Lower lobe of right lung (tissue), 2 donors: ENCODE data around the gene NCEH1. TPM values are rescaled to one million over a fixed set of nuclear protein-coding genes. Genes with fewer than 3 reads are reported as not detected.

Source experiments
- ATAC-seq, 2 donors: fragments of 200-7000 bp; cut with Tn5 transposase; one replicate each; pipeline ENCODE4 v1.9.1; 2020 to 2022; ENCODE audit warnings: mild to moderate bottlenecking in 2 of 2, moderate library complexity in 2 of 2
- DNase-seq: peaks from one replicate; pipeline ENCODE4 v3.0.0-alpha.2; 2020
- H3K27ac ChIP-seq: fragments of 200-600 bp; one replicate; pipeline ENCODE4 v1.8.0; 2022
- H3K27me3 ChIP-seq: fragments of 200-600 bp; one replicate; pipeline ENCODE4 v1.8.0; 2022; ENCODE audit warnings: low read depth
- H3K36me3 ChIP-seq: fragments of 200-600 bp; one replicate; pipeline ENCODE4 v1.8.0; 2022; ENCODE audit warnings: mild to moderate bottlenecking
- H3K4me1 ChIP-seq: fragments of 200-600 bp; one replicate; pipeline ENCODE4 v1.8.0; 2022
- H3K4me3 ChIP-seq: fragments of 200-600 bp; one replicate; pipeline ENCODE4 v1.8.0; 2022; ENCODE audit warnings: mild to moderate bottlenecking
- H3K9me3 ChIP-seq: fragments of 200-600 bp; one replicate; pipeline ENCODE4 v1.8.0; 2022
- intact Hi-C: fragments of 100-400 bp; cut with DNase I; formaldehyde crosslinking; loops from one replicate; pipeline ENCODE4 v1.11.0; 2022
- total RNA-seq: library from RNA; stranded (reverse); fragmentation: NEBNext Ultra II Directional; extraction: Animal tissue kit (Norgen Biotek cat#: 25700); gene quantifications from one replicate; pipeline ENCODE4 v1.2.1, GENCODE V29; 2021
- TF ChIP-seq, protein P1 (sequence below): fragments of 200-600 bp; IDR thresholded peaks from one replicate; pipeline ENCODE4 v1.8.0; 2022; ENCODE audit warnings: antibody characterized with exemption, mild to moderate bottlenecking
- donor health status: DM: no; HTN: yes; CAD: no; lungs with severe emphysema.

The NCEH1 gene
- total RNA-seq, 1 donor from 2014 or later = 97.7 TPM

- ATAC-seq (no peak), DNase-seq (no peak)
- no peaks in the 10 kb centered on the region for H3K4me1 ChIP-seq
- H3K4me3 ChIP-seq = no peak overlapping the region
- H3K9me3 ChIP-seq = no peaks in the 10 kb centered on the region
- TF ChIP-seq, protein P1, sequence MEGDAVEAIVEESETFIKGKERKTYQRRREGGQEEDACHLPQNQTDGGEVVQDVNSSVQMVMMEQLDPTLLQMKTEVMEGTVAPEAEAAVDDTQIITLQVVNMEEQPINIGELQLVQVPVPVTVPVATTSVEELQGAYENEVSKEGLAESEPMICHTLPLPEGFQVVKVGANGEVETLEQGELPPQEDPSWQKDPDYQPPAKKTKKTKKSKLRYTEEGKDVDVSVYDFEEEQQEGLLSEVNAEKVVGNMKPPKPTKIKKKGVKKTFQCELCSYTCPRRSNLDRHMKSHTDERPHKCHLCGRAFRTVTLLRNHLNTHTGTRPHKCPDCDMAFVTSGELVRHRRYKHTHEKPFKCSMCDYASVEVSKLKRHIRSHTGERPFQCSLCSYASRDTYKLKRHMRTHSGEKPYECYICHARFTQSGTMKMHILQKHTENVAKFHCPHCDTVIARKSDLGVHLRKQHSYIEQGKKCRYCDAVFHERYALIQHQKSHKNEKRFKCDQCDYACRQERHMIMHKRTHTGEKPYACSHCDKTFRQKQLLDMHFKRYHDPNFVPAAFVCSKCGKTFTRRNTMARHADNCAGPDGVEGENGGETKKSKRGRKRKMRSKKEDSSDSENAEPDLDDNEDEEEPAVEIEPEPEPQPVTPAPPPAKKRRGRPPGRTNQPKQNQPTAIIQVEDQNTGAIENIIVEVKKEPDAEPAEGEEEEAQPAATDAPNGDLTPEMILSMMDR = no peak
- intact Hi-C loops = no loop called here
- H3K27ac ChIP-seq = no peak overlapping the region
- no peaks in the 10 kb centered on the region for H3K36me3 ChIP-seq
- H3K27me3 ChIP-seq = no peaks in the 10 kb centered on the region
Measured at GRCh38 chr3:172685331-172686214, 25.3 kb downstream of the NCEH1 start.

DNA sequence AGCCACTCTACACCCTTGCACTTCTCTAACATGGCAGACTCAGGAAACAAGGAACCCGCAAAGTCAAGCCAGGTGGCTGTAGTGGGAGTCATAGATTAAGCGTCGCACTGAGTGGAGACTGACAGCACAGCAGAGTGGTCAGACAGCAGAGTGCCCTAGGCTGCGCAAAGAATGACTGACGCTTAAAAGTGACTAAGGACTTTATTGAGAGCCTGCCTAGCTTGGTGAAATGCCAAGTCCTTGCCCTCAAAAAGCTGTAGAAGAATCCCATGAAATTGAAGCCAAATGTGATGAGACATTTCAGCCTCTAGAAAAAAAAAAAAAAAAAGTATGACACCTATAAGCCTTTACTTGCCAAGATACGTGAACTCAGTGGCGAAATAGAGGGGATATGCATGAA lies 30.2 kb downstream of the NCEH1 start:
- Histone ChIP-seq H3K36me3 (no peaks in the 10 kb centered on the region), H3K4me3 (no peak overlapping the region), H3K27me3 (no peaks in the 10 kb centered on the region), H3K4me1 (peaks cover 16% of the 10 kb centered on the region), H3K9me3 (no peaks in the 10 kb centered on the region), H3K27ac (no peak overlapping the region)
- intact Hi-C loops = no loop called here
- DNase-seq (no peak), ATAC-seq (peak in 1 of 2 donors; percentile 71)
- TF ChIP-seq, protein P1 = no peak

DNA sequence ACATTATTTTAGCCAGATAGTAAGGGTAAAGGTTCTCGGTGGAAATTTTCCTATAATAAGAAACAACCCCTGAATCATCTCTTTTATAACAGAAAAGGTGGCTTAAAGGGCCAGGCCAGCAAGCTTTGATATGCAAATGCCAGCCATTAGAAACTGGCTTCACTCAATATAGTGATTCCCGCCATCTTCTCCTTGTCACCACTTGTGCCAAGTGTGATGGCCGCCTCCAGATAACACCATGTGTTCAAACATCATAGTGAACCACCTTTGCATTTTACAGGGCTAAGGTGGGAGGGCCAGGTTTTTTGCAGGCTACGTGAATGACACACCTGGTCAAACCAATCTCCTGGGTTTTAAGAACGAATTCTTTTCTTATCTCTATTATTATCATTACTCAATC lies 31.3 kb downstream of the NCEH1 start:
- Histone ChIP-seq H3K27me3 (no peaks in the 10 kb centered on the region), H3K36me3 (no peaks in the 10 kb centered on the region), H3K9me3 (no peaks in the 10 kb centered on the region), H3K4me1 (peaks cover 16% of the 10 kb centered on the region), H3K27ac (no peak overlapping the region), H3K4me3 (no peak overlapping the region)
- no peak for ATAC-seq
- intact Hi-C loops = no loop called here
- no peak for DNase-seq
- TF ChIP-seq, protein P1 = no peak

GRCh38 chr3:172678068-172678467 lies 32.8 kb downstream of the NCEH1 start:
- DNase-seq = no peak
- no peaks in the 10 kb centered on the region for H3K27me3 ChIP-seq
- no peak for ATAC-seq
- H3K9me3 ChIP-seq = no peaks in the 10 kb centered on the region
- H3K4me1 ChIP-seq = peaks cover 23% of the 10 kb centered on the region
- no peak overlapping the region for H3K27ac ChIP-seq
- no peak overlapping the region for H3K4me3 ChIP-seq
- H3K36me3 ChIP-seq = no peaks in the 10 kb centered on the region
- intact Hi-C loops = no loop called here
- TF ChIP-seq, protein P1 = no peak

DNA sequence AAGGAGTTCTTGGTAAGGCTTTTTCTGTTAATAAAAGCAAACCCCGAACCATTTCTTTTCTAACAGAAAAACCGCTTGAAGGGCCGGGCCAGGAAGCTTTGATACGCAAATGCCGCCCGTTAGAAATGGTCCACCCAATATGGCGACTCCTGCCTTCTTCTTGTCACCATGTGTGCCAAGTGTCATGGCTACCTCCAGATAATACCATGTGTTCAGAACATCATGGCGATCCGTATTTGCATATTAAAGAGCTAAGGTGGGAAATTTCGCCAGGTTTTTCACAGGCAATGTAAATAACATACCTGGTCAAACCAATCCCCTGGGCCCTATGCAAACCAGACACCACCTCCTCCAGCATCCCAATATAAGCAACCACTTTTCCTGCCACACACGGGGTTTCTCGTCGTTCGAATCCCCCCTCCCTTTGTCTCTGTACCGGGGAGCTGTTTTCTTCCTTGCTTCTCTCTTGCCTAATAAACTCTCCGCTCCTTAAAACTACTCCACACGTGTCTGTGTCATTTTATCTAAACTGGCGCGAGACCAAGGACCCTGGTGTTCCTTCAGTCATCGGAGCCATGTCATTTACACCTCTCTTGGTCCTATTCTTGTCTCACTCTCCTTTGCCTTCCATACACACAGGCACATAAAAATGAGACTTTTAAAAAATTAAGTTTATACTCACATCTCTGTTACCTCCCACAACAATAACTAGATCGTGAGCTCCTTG lies 34.5 kb downstream of the NCEH1 start:
- ATAC-seq (no peak), DNase-seq (no peak)
- H3K27ac ChIP-seq = no peak overlapping the region
- intact Hi-C loops = no loop called here
- no peak overlapping the region for H3K4me3 ChIP-seq
- no peaks in the 10 kb centered on the region for H3K9me3 ChIP-seq
- no peaks in the 10 kb centered on the region for H3K36me3 ChIP-seq
- peaks cover 28% of the 10 kb centered on the region for H3K4me1 ChIP-seq
- no peaks in the 10 kb centered on the region for H3K27me3 ChIP-seq
- TF ChIP-seq, protein P1 = no peak
